Measurements from ENCODE around the gene MTMR1.
A peak's percentile ranks its signal among the peaks of the same experiment; 100 is the strongest.

MTMR1 gene

GRCh38 chrX:150763303-150763797 is 70.2 kb downstream of the MTMR1 start:
- no peak for DNase-seq (ENCODE audit: low read depth)

GRCh38 chrX:150763810-150764209 is 70.6 kb downstream of the MTMR1 start:
- no peak for DNase-seq (ENCODE audit: low read depth)

- DNase-seq (ENCODE audit: low read depth): no peak
Observed at GRCh38 chrX:150765237-150765636, 72.0 kb downstream of the MTMR1 start.

GRCh38 chrX:150765782-150766350 is 72.7 kb downstream of the MTMR1 start:
- DNase-seq (ENCODE audit: low read depth): no peak

- no peak for DNase-seq (ENCODE audit: low read depth)
Observed at GRCh38 chrX:150766351-150767044, 73.3 kb downstream of the MTMR1 start.

- no peak for DNase-seq (ENCODE audit: low read depth)
Observed at GRCh38 chrX:150767045-150767395, 73.8 kb downstream of the MTMR1 start.

- peak; percentile 75 for DNase-seq (ENCODE audit: low read depth)
Observed at GRCh38 chrX:150767475-150768131, 74.4 kb downstream of the MTMR1 start.

- DNase-seq (ENCODE audit: low read depth): no peak
Observed at GRCh38 chrX:150768132-150768485, 74.9 kb downstream of the MTMR1 start.

GRCh38 chrX:150768580-150769190 is 75.5 kb downstream of the MTMR1 start:
- no peak for DNase-seq (ENCODE audit: low read depth)

- no peak for DNase-seq (ENCODE audit: low read depth)
Observed at GRCh38 chrX:150769408-150769807, 76.2 kb downstream of the MTMR1 start.

- no peak for DNase-seq (ENCODE audit: low read depth)
Observed at GRCh38 chrX:150770623-150771022, 77.4 kb downstream of the MTMR1 start.

- DNase-seq (ENCODE audit: low read depth): no peak
Observed at GRCh38 chrX:150771116-150771515, 77.9 kb downstream of the MTMR1 start.

GRCh38 chrX:150772150-150772970 is 79.2 kb downstream of the MTMR1 start:
- DNase-seq (ENCODE audit: low read depth): no peak

- no peak for DNase-seq (ENCODE audit: low read depth)
Observed at GRCh38 chrX:150773117-150773516, 79.9 kb downstream of the MTMR1 start.

GRCh38 chrX:150773634-150774033 is 80.4 kb downstream of the MTMR1 start:
- no peak for DNase-seq (ENCODE audit: low read depth)

GRCh38 chrX:150774798-150775568 is 81.8 kb downstream of the MTMR1 start:
- no peak for DNase-seq (ENCODE audit: low read depth)

GRCh38 chrX:150775569-150776350 is 82.6 kb downstream of the MTMR1 start:
- DNase-seq (ENCODE audit: low read depth): no peak

- DNase-seq (ENCODE audit: low read depth): no peak
Observed at GRCh38 chrX:150777328-150777992, 84.3 kb downstream of the MTMR1 start.

GRCh38 chrX:150779385-150779784 is 86.2 kb downstream of the MTMR1 start:
- no peak for DNase-seq (ENCODE audit: low read depth)

- DNase-seq (ENCODE audit: low read depth): no peak
Observed at GRCh38 chrX:150781677-150782076, 88.5 kb downstream of the MTMR1 start.

Data from non-pigmented ciliary epithelial cell (primary cell).